Type B pancreatic cell (in vitro differentiated cells): ENCODE measurements around the gene PRR5. TPM values are rescaled to one million over a fixed set of nuclear protein-coding genes. Genes with fewer than 3 reads are reported as not detected.

ENCODE experiments used
- DNase-seq: peaks from one replicate; pipeline ENCODE4 v3.0.0; 2021; ENCODE audit warnings: mixed read lengths; ENCODE audit not compliant: unreplicated experiment; ENCODE audit errors: extremely low spot score
- H3K27ac Mint-ChIP-seq: 2 replicates; pipeline ENCODE4 v1.8.0; 2021; ENCODE audit warnings: mild to moderate bottlenecking, mixed read lengths
- H3K27me3 Mint-ChIP-seq: 2 replicates; pipeline ENCODE4 v1.8.0; 2021; ENCODE audit warnings: mixed read lengths
- H3K36me3 Mint-ChIP-seq: 2 replicates; pipeline ENCODE4 v1.8.0; 2021; ENCODE audit warnings: mixed read lengths
- H3K4me1 Mint-ChIP-seq: one replicate; pipeline ENCODE4 v1.8.0; 2021; ENCODE audit warnings: mixed read lengths; ENCODE audit not compliant: unreplicated experiment
- H3K4me3 Mint-ChIP-seq: 2 replicates; pipeline ENCODE4 v1.8.0; 2021; ENCODE audit warnings: mild to moderate bottlenecking, mixed read lengths
- H3K9me3 Mint-ChIP-seq: 2 replicates; pipeline ENCODE4 v1.8.0; 2021; ENCODE audit warnings: mixed read lengths
- CTCF ChIP-seq: fragments of 200-600 bp; sonication (generic); conservative IDR thresholded peaks from 2 replicates; pipeline ENCODE4 v1.5.0; 2021; ENCODE audit warnings: antibody characterized with exemption, mild to moderate bottlenecking
- total RNA-seq: library from RNA; stranded (reverse); gene quantifications from 2 replicates; pipeline ENCODE4 v1.2.1, GENCODE V29; 2021; ENCODE audit warnings: low replicate concordance

The PRR5 gene
- total RNA-seq, 1 donor from 2014 or later = 21.2 TPM

- no peak for DNase-seq
Observed at GRCh38 chr22:44686873-44687600, 15.0 kb upstream of the PRR5 start.

GRCh38 chr22:44689173-44689572 lies 12.8 kb upstream of the PRR5 start:
- no peak for TF ChIP-seq CTCF
- no peaks in the 10 kb centered on the region for H3K27me3 Mint-ChIP-seq
- peaks cover 20% of the 10 kb centered on the region for H3K4me1 Mint-ChIP-seq
- H3K9me3 Mint-ChIP-seq = no peaks in the 10 kb centered on the region
- H3K36me3 Mint-ChIP-seq = no peaks in the 10 kb centered on the region
- DNase-seq = no peak
- no peak overlapping the region for H3K27ac Mint-ChIP-seq
- H3K4me3 Mint-ChIP-seq = no peak overlapping the region

More at GRCh38 chr22:44686873-44687600, 15.0 kb upstream of the PRR5 start:
- H3K36me3 Mint-ChIP-seq = no peaks in the 10 kb centered on the region
- no peaks in the 10 kb centered on the region for H3K9me3 Mint-ChIP-seq
- no peak overlapping the region for H3K4me3 Mint-ChIP-seq
- TF ChIP-seq CTCF = no peak
- peaks cover 20% of the 10 kb centered on the region for H3K4me1 Mint-ChIP-seq
- H3K27ac Mint-ChIP-seq = no peak overlapping the region
- H3K27me3 Mint-ChIP-seq = no peaks in the 10 kb centered on the region

- Mint-ChIP-seq H3K27ac (no peak overlapping the region), H3K4me3 (no peak overlapping the region), H3K4me1 (peaks cover 13% of the 10 kb centered on the region), H3K36me3 (no peaks in the 10 kb centered on the region), H3K27me3 (no peaks in the 10 kb centered on the region), H3K9me3 (no peaks in the 10 kb centered on the region)
- no peak for TF ChIP-seq CTCF
- no peak for DNase-seq
Observed at GRCh38 chr22:44689915-44690524, 12.0 kb upstream of the PRR5 start.

- no peak for TF ChIP-seq CTCF
- Mint-ChIP-seq H3K4me3 (no peak overlapping the region), H3K27ac (no peak overlapping the region), H3K4me1 (peaks cover 4% of the 10 kb centered on the region), H3K27me3 (no peaks in the 10 kb centered on the region), H3K9me3 (no peaks in the 10 kb centered on the region), H3K36me3 (no peaks in the 10 kb centered on the region)
- no peak for DNase-seq
Observed at GRCh38 chr22:44691796-44692661, 10.0 kb upstream of the PRR5 start.

GRCh38 chr22:44692662-44693007 lies 9.4 kb upstream of the PRR5 start:
- no peak for TF ChIP-seq CTCF
- Mint-ChIP-seq H3K27me3 (no peaks in the 10 kb centered on the region), H3K36me3 (no peaks in the 10 kb centered on the region), H3K27ac (no peak overlapping the region), H3K9me3 (no peaks in the 10 kb centered on the region), H3K4me3 (no peak overlapping the region), H3K4me1 (peaks cover 3% of the 10 kb centered on the region)
- DNase-seq = no peak
